Hematopoietic multipotent progenitor cell (in vitro differentiated cells): Measurements from ENCODE around the gene THSD7A. TPM values are rescaled to one million over a fixed set of nuclear protein-coding genes. Genes with fewer than 3 reads are reported as not detected.
"Not testable (repeated sequence)": the region's sequence is repeated elsewhere in the genome, so short reads cannot be mapped to it uniquely, and the experiment has no call there.

Experiments
- DNase-seq, 3 donors: peaks; one replicate each; pipeline ENCODE4 v3.0.0-alpha.2; 2011 to 2015; ENCODE audit warnings: low read depth in 2 of 3, low spot score in 2 of 3
- total RNA-seq: library from RNA; depleted of rRNA; stranded (reverse); fragments of >200 nt; gene quantifications from one replicate; pipeline ENCODE4 v1.2.3, GENCODE V29; 2012

The THSD7A gene
- total RNA-seq, 1 donor: 0.81 TPM

- DNase-seq: no peak
Measured at GRCh38 chr7:11473220-11473619, 358.8 kb downstream of the THSD7A start.

GRCh38 chr7:11472646-11473045 is 359.4 kb downstream of the THSD7A start:
- no peak for DNase-seq

- DNase-seq: no peak
Measured at GRCh38 chr7:11471255-11471654, 360.7 kb downstream of the THSD7A start.

DNA sequence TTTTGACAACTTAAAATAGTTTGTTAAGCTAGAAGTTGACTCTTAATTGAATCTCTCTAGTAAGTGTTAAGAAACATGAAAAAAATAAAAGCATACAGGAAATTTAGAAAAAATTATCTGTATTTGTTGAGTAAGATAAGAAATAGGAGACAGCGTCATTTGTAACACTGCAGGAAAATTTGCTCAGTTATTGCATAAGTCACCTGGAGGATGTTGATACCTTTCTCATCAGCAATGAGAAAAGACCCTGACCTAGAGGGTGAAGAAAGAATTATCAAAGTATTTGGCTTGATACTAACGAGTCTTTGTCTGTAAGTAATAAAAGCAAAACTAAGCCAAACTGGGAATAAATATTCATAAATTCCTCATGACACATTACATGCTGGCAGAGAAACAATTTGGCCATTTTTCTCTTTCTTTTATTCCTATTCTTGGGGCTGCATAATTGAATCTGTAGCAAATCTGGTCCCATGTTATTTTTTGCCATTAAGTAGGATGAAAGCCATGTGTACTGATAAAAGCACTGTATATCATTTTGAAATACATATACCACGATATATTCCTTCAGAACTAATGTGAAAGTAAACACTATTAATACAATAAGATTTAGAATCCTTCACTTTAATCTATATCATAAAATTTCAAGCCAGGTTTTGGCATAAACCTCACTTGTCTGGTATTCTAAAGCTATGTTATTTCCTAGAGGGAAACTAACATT is 362.8 kb downstream of the THSD7A start:
- no peak for DNase-seq

GRCh38 chr7:11466517-11467105 is 365.4 kb downstream of the THSD7A start:
- no peak for DNase-seq

GRCh38 chr7:11464624-11465023 is 367.4 kb downstream of the THSD7A start:
- no peak for DNase-seq

DNA sequence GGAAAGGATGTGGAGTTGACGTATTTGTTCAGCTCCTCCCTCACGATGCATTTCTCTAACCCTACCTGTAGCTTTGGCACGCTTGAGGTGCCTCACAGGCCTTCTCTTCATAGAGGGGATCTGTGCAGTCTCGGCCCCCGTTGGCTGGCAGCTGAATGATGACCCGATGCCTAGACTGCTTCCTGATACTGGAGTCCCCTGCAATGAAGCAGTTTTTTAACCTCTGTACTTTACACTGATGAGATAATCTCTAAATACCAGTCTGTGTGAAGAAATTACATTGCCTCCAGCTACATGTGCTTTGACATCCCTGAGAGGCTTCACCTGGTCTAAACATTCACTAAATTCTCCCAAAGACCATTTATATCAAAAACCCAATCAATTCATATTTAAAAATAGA is 370.1 kb downstream of the THSD7A start:
- no peak for DNase-seq

GRCh38 chr7:11458736-11459483 is 373.1 kb downstream of the THSD7A start:
- DNase-seq: peak in 1 of 3 donors; percentile 3

DNA sequence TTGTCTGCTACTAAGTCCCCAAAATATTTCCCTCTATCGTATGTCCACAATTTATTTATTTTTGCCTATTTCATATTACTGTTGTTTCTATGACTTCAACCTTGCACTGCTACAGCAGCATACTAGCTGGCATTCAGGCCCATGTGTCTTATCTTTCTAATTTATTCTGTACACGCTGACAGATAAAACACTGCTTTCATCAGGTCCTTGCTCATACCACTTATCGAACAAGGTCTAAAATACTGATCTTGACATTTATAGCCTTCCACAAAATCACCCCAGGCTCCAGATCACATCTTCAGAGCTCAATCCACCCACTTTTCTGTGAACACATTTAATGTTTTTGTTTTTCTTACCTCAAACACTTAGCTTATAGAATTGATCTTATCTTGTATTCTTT is 374.6 kb downstream of the THSD7A start:
- DNase-seq: no peak

DNA sequence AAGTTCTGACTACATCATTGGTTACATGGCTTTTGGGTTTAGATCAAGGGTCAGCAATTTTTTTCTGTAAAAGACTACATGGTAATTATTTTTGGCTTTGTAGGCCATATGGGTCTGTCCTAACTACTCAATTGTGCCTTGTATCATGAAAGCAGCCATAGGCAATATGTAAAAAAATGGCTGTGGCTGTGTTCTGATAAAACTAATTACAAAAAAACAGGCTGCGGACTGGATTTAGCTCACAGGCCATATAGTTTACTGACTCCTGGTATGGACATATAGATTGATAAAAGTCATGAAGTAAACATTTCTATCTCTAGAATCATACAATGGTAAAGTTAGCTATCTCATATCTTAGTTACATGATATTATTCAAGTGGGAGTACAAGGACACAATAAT is 375.4 kb downstream of the THSD7A start:
- DNase-seq: no peak

DNA sequence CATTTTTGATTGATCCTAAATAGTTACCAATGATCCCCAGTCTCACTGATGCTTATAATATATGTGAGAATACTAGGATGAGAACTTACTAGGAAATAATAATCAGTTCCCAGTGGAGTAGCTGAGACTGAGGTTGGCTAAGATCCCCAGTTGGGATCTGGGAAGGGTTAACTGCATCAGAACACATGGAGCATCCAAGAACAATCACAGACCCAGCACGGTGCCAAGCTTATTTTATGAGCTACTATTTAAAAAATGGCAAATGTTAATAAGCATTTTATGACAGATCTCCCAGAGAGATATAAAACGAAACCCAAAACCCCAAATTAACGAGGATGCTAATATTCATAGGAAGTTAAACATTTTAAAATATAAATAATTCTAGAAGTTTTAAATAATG is 379.5 kb downstream of the THSD7A start:
- DNase-seq: no peak

GRCh38 chr7:11450281-11450680 is 381.7 kb downstream of the THSD7A start:
- DNase-seq: no peak

DNA sequence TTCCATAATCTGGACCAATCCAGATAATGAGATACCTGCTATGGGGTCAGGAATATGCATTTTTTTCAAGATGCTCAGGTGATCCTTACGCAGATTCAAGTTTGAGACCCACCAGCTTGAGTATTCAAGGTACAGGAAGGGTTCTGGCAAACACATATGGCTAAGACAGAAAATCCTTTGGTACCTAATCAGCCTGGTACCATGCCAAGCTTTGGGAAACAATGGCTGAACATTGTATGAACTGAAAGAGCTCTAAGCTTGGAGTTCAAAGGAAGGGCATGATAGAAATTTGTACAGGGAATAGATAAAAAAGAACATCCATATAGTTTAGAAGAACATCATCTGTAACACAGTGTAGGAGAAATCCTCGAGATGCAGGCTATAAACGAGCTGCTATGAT is 382.7 kb downstream of the THSD7A start:
- no peak for DNase-seq

GRCh38 chr7:11448323-11448722 is 383.7 kb downstream of the THSD7A start:
- no peak for DNase-seq

DNA sequence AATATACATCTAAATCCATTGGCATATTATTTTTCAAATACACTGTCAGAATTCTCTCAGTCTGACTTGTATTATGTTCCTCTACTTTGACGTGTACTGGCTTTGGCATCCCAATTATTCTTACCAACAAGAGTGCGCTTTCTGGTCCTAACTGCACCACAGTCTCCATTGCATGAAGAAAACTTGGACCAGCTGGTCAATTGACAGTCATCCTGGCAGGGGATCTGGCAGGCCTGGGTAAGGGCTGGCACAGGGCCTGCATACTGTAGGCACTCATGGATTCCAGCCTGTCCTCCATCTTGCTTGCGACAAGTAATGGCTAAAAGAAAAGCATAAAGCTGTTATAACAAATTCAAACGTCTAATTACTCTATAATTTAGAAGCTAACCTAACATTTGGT is 384.9 kb downstream of the THSD7A start:
- DNase-seq: no peak

DNA sequence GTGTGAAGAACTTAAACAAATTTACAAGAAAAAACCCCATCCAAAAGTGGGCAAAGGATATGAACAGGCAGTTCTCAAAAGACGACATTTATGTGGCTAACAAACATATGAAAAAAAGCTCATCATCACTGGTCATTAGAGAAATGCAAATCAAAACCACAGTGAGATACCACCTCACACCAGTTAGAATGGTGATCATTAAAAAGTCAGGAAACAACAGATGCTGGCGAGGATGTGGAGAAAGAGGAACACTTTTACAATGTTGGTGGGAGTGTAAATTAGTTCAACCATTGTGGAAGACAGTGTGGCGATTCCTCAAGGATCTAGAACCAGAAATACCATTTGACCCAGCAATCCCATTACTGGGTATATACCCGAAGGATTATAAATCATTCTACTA is 388.1 kb downstream of the THSD7A start:
- DNase-seq: not testable (repeated sequence)

DNA sequence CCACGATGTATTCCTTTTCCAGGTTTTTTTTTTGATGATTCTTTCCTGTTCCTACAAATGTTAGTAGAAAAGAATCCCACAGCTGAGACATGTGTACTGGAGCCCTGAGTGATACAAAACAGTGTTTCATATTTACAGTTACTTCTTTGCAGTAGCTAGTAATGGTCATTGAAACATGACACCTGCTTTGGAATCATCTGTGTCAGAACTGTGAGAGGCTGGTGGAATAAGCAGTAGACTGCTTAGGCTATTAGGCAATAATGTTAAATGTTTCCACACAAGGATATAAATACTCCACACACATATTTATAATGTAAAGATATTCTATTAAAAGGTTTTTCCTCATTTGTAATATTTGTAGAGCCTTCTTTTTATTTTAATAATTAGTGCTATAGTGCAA is 394.0 kb downstream of the THSD7A start:
- no peak for DNase-seq

- DNase-seq: no peak
Measured at GRCh38 chr7:11436773-11437524, 395.0 kb downstream of the THSD7A start.

GRCh38 chr7:11436316-11436715 is 395.7 kb downstream of the THSD7A start:
- DNase-seq: no peak

GRCh38 chr7:11434366-11434765 is 397.6 kb downstream of the THSD7A start:
- DNase-seq: no peak

- no peak for DNase-seq
Measured at GRCh38 chr7:11430841-11431240, 401.2 kb downstream of the THSD7A start.
